H1 (cell line): ENCODE results near the gene FOXA3. TPM values are rescaled to one million over a fixed set of nuclear protein-coding genes. Genes with fewer than 3 reads are reported as not detected.

ENCODE experiments used
- CTCF ChIA-PET: fragments of 300-600 bp; sonication (Branson Sonifier 250); formaldehyde crosslinking; loops from one replicate; lab custom pipeline; 2021; ENCODE audit not compliant: partially characterized antibody; lab: Charles Lee
- POLR2A ChIA-PET: fragments of 300-600 bp; sonication (Branson Sonifier 250); formaldehyde crosslinking; loops from one replicate; lab custom pipeline; 2021; ENCODE audit warnings: inconsistent platforms; ENCODE audit not compliant: partially characterized antibody; lab: Charles Lee
- DNase-seq, 2 experiments: peaks; one replicate each; pipeline versions ENCODE4 v3.0.0 to v3.0.0-alpha.2; 2010 to 2022; ENCODE audit warnings: low spot score in 2 of 2, low read depth in 1 of 2, mixed read lengths in 1 of 2
- FAIRE-seq: peaks from 2 replicates; lab custom pipeline; 2011; peaks lifted over from hg19 to GRCh38; lab: Jason Lieb, UNC
- H2AFZ ChIP-seq: 2 replicates; pipeline ENCODE4 v1.8.1; 2012; ENCODE audit warnings: low read length, inconsistent platforms
- H2AK5ac ChIP-seq: 2 replicates; pipeline ENCODE4 v1.6.1; 2013; ENCODE audit warnings: low read depth, low read length
- H2BK120ac ChIP-seq: replicated peaks from 2 replicates; pipeline ENCODE3; 2013; ENCODE audit warnings: low read depth, low read length, inconsistent platforms
- H2BK12ac ChIP-seq: 2 replicates; pipeline ENCODE4 v1.6.1; 2013; ENCODE audit warnings: low read depth, low read length
- H2BK15ac ChIP-seq: 2 replicates; pipeline ENCODE4 v1.6.1; 2013; ENCODE audit warnings: low read length
- H2BK20ac ChIP-seq: 2 replicates; pipeline ENCODE4 v1.6.1; 2013; ENCODE audit warnings: low read length
- H2BK5ac ChIP-seq: 2 replicates; pipeline ENCODE4 v1.6.1; 2013; ENCODE audit warnings: low read depth, low read length
- H3K14ac ChIP-seq: 2 replicates; pipeline ENCODE4 v1.6.1; 2013; ENCODE audit warnings: inconsistent platforms; ENCODE audit not compliant: insufficient read length
- H3K18ac ChIP-seq: 2 replicates; pipeline ENCODE4 v1.6.1; 2013; ENCODE audit warnings: low read length; ENCODE audit errors: extremely low read depth
- H3K23ac ChIP-seq: 2 replicates; pipeline ENCODE4 v1.6.1; 2013; ENCODE audit warnings: inconsistent platforms; ENCODE audit not compliant: insufficient read length
- H3K23me2 ChIP-seq: 2 replicates; pipeline ENCODE4 v1.6.1; 2013; ENCODE audit warnings: low read depth, low read length
- H3K27ac ChIP-seq: 2 replicates; pipeline ENCODE4 v1.6.1; 2011; ENCODE audit warnings: low read depth, low read length, inconsistent platforms
- H3K27me3 ChIP-seq, 4 experiments: replicated peaks in 1 of 4; 1 replicate in 1 of 4; 2 replicates in 3 of 4; pipeline versions ENCODE4 v1.6.1 to v1.8.1; 2011 to 2013; ENCODE audit warnings: low read length in 3 of 4, mild to moderate bottlenecking in 3 of 4, inconsistent platforms in 2 of 4, mixed read lengths in 2 of 4, moderate library complexity in 1 of 4; ENCODE audit not compliant: control insufficient read depth in 3 of 4, insufficient read depth in 3 of 4; ENCODE audit errors: extremely low read depth in 1 of 4
- H3K36me3 ChIP-seq, 4 experiments: 2 replicates each; pipeline versions ENCODE4 v1.6.1 to v1.8.1; 2011 to 2013; ENCODE audit warnings: mild to moderate bottlenecking in 4 of 4, low read length in 3 of 4, moderate library complexity in 2 of 4, control low read depth in 1 of 4, inconsistent platforms in 1 of 4; ENCODE audit not compliant: insufficient read depth in 4 of 4, control insufficient read depth in 2 of 4
- H3K4ac ChIP-seq: replicated peaks from 2 replicates; pipeline ENCODE3; 2013; ENCODE audit warnings: low read length, low read depth, mixed read lengths, inconsistent platforms; ENCODE audit not compliant: insufficient read length
- H3K4me1 ChIP-seq, 4 experiments: replicated peaks in 1 of 4; 1 replicate in 1 of 4; 2 replicates in 3 of 4; pipeline versions ENCODE4 v1.6.1 to v1.8.1; 2011 to 2013; ENCODE audit warnings: low read length in 3 of 4, inconsistent platforms in 2 of 4, mixed read lengths in 1 of 4; ENCODE audit not compliant: insufficient read depth in 4 of 4, control insufficient read depth in 3 of 4
- H3K4me2 ChIP-seq, 2 experiments: 2 replicates each; pipeline versions ENCODE4 v1.6.1 to v1.8.1; 2011 to 2013; ENCODE audit warnings: low read depth in 2 of 2, low read length in 2 of 2, control low read depth in 1 of 2, inconsistent platforms in 1 of 2, mild to moderate bottlenecking in 1 of 2; ENCODE audit not compliant: insufficient read depth in 1 of 2
- H3K4me3 ChIP-seq, 4 experiments: fragments of 200-600, 300-600 bp in 1 of 4; sonication (generic), shearing (Covaris generic), sonication (Bioruptor Twin) in 1 of 4; 2 replicates each; pipeline versions ENCODE4 v1.5.1 to v1.8.1; 2011 to 2016; ENCODE audit warnings: low read length in 4 of 4, low read depth in 3 of 4, control low read depth in 2 of 4, inconsistent platforms in 2 of 4, mild to moderate bottlenecking in 2 of 4, mixed read lengths in 1 of 4, moderate library complexity in 1 of 4; ENCODE audit not compliant: insufficient read depth in 2 of 4; ENCODE audit errors: extremely low read depth in 1 of 4
- H3K56ac ChIP-seq: replicated peaks from 2 replicates; pipeline ENCODE3; 2013; ENCODE audit warnings: low read depth, mild to moderate bottlenecking, mixed read lengths, low read length, inconsistent platforms; ENCODE audit not compliant: insufficient read length
- H3K79me1 ChIP-seq: 2 replicates; pipeline ENCODE4 v1.6.1; 2013; ENCODE audit warnings: low read depth, low read length, control low read depth
- H3K79me2 ChIP-seq, 2 experiments: 2 replicates each; pipeline versions ENCODE4 v1.6.1 to v1.8.1; 2012 to 2013; ENCODE audit warnings: low read length in 2 of 2, mild to moderate bottlenecking in 2 of 2, inconsistent platforms in 1 of 2; ENCODE audit not compliant: insufficient read depth in 2 of 2, control insufficient read depth in 1 of 2
- H3K9ac ChIP-seq, 4 experiments: replicated peaks in 1 of 4; 1 replicate in 1 of 4; 2 replicates in 3 of 4; pipeline versions ENCODE4 v1.6.1 to v1.8.1; 2011 to 2013; ENCODE audit warnings: low read depth in 3 of 4, low read length in 3 of 4, control low read depth in 2 of 4, mild to moderate bottlenecking in 2 of 4, moderate library complexity in 2 of 4, inconsistent platforms in 1 of 4; ENCODE audit errors: extremely low read depth in 1 of 4
- H3K9me3 ChIP-seq, 2 experiments: 2 replicates each; pipeline versions ENCODE4 v1.6.1 to v1.8.1; 2012 to 2013; ENCODE audit warnings: mild to moderate bottlenecking in 2 of 2, moderate library complexity in 2 of 2, control low read depth in 1 of 2, inconsistent platforms in 1 of 2, low read depth in 1 of 2, low read length in 1 of 2, mixed read lengths in 1 of 2; ENCODE audit not compliant: insufficient read depth in 2 of 2
- H4K20me1 ChIP-seq, 2 experiments: replicated peaks in 1 of 2; 2 replicates each; pipeline versions ENCODE3 to v1.8.1; 2011 to 2013; ENCODE audit warnings: inconsistent platforms in 2 of 2, low read length in 2 of 2, mild to moderate bottlenecking in 1 of 2; ENCODE audit not compliant: insufficient read depth in 2 of 2, control insufficient read depth in 1 of 2
- H4K5ac ChIP-seq: 2 replicates; pipeline ENCODE4 v1.6.1; 2013; ENCODE audit warnings: low read length, low read depth, mixed read lengths, inconsistent platforms; ENCODE audit not compliant: insufficient read length
- H4K8ac ChIP-seq: 2 replicates; pipeline ENCODE4 v1.8.0; 2013; ENCODE audit warnings: mild to moderate bottlenecking, moderate library complexity, low read length, inconsistent platforms; ENCODE audit not compliant: insufficient read depth; ENCODE audit errors: extremely low read depth
- H4K91ac ChIP-seq: replicated peaks from 2 replicates; pipeline ENCODE3; 2013; ENCODE audit warnings: low read length, mixed read lengths, inconsistent platforms; ENCODE audit not compliant: insufficient read length
- EGR1 ChIP-seq: IDR thresholded peaks from 2 replicates; pipeline ENCODE4 v1.6.1; 2011; ENCODE audit warnings: low read depth, low read length, borderline replicate concordance
- SP1 ChIP-seq: IDR thresholded peaks from 2 replicates; pipeline ENCODE4 v1.6.1; 2011; ENCODE audit warnings: low read depth, low read length
- WGBS, 2 experiments: shearing (Covaris generic) in 1 of 2; methylation state at CpG; one replicate each; pipeline versions ENCODE4 v1.1.6 to v1.1.7; 2013 to 2015; ENCODE audit warnings: low lambda C conversion rate in 2 of 2, mixed read lengths in 2 of 2, inconsistent platforms in 1 of 2, low coverage in 1 of 2, missing lambda C conversion rate in 1 of 2; ENCODE audit not compliant: insufficient replicate concordance in 2 of 2, insufficient coverage in 1 of 2, insufficient read length in 1 of 2; ENCODE audit errors: extremely low coverage in 1 of 2, missing lambda C conversion rate in 1 of 2; 5-methylcytosine and 5-hydroxymethylcytosine counted together
- polyA plus RNA-seq, 7 experiments: library from polyadenylated mRNA; depleted of rRNA in 3 of 7; stranded (reverse) in 5 of 7; unstranded in 2 of 7; fragments of >200 nt in 5 of 7; fragments of 200-250 nt in 2 of 7; gene quantifications; 1 replicate in 5 of 7; 2 replicates in 1 of 7; 4 replicates in 1 of 7; pipeline versions ENCODE4 v1.2.1 to v1.2.3, GENCODE V29; 2011 to 2013; ENCODE audit warnings: missing spikeins in 2 of 7, mixed read lengths in 2 of 7
- total RNA-seq: library from RNA; stranded (reverse); fragmentation: NEBNext Ultra II Directional; extraction: Animal tissue kit (Norgen Biotek cat#: 25700); gene quantifications from 2 replicates; pipeline ENCODE4 v1.2.1, GENCODE V29; 2021
- TF ChIP-seq, protein P1 (sequence below): IDR thresholded peaks from 2 replicates; pipeline ENCODE4 v1.6.1; 2011; ENCODE audit warnings: low read depth, mild to moderate bottlenecking, low read length; ENCODE audit not compliant: insufficient read depth

The FOXA3 gene
- total and polyA plus RNA-seq, 2 of the 8 experiments (the other 6 are each of a cell fraction or from before 2014, with no cell fraction given) = 20.2 to 49.1 TPM

DNA sequence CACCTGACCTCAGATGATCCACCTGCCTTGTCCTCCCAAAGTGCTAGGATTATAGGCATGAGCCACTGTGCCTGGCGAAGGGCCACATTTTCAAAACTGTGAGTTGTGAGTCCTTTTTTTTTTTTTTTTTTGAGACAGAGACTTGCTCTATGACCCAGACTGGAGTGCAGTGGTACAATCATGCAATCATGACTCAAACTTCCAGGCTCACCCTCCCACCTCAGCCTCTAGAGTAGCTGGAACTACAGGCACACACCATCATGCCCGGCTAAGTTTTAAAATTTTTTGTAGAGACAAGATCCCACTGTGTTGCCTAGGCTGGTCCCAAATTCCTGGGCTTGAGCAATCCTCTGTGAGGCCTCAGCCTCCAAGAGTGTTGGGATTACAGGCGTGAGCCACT, 42.1 kb downstream of the FOXA3 start:
- H3K4me2 ChIP-seq = no peak overlapping the region

More for the DNA sequence above, 42.1 kb downstream of the FOXA3 start:
- Histone ChIP-seq H3K4me3 (no peak overlapping the region), H3K27me3 (peaks cover 0 to 4% (median 4%) of the 10 kb centered on the region in 4 experiments; a peak in 4 of 7 replicates), H4K20me1 (peaks cover 0 to 2% of the 10 kb centered on the region in 2 experiments), H2BK120ac (no peak overlapping the region), H3K23ac (no peak overlapping the region), H3K79me1 (no peaks in the 10 kb centered on the region), H2BK20ac (no peak overlapping the region), H2BK15ac (no peak overlapping the region), H3K4me1 (peaks cover 0 to 2% (median 0%) of the 10 kb centered on the region in 4 experiments; a peak in 3 of 7 replicates), H3K56ac (no peak overlapping the region), H2AK5ac (no peak overlapping the region), H3K27ac (no peak overlapping the region), H2AFZ (no peak overlapping the region), H3K9me3 (no peaks in the 10 kb centered on the region), H4K8ac (no peak overlapping the region), H3K36me3 (no peaks in the 10 kb centered on the region), H3K79me2 (no peaks in the 10 kb centered on the region), H2BK12ac (no peak overlapping the region), H3K18ac (no peak overlapping the region), H4K91ac (no peak overlapping the region), H3K14ac (no peak overlapping the region), H3K9ac (no peak overlapping the region), H3K23me2 (peaks cover 16% of the 10 kb centered on the region; the same call in 1 of the 2 replicates), H3K4ac (no peak overlapping the region), H4K5ac (no peak overlapping the region), H2BK5ac (no peak overlapping the region)
- 91% methylated on average over 2 of the region's 3 CpGs; no CpG with 5 or more reads in 1 of the 2 experiments for WGBS, 2 experiments
- TF ChIP-seq EGR1 (no peak), SP1 (no peak)
- TF ChIP-seq, protein P1, sequence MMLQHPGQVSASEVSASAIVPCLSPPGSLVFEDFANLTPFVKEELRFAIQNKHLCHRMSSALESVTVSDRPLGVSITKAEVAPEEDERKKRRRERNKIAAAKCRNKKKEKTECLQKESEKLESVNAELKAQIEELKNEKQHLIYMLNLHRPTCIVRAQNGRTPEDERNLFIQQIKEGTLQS = no peak
- DNase-seq (no peak), FAIRE-seq (no peak)
- POLR2A ChIA-PET = no interaction called here
- CTCF ChIA-PET = no interaction called here
